Endothelial cell of umbilical vein (primary cell): ENCODE results near the gene CASP10.

Source experiments
- EZH2 ChIP-seq: IDR thresholded peaks from 2 replicates; pipeline ENCODE4 v1.6.1; 2012; ENCODE audit warnings: borderline replicate concordance, low read depth, mild to moderate bottlenecking, moderate library complexity, low read length, inconsistent platforms; ENCODE audit not compliant: severe bottlenecking
- TF ChIP-seq, protein P1 (sequence below), 2 donors: IDR thresholded peaks; 1 replicate in 1 of 2; 2 replicates in 1 of 2; pipeline ENCODE4 v1.5.1; 2011; ENCODE audit warnings: low read length in 2 of 2, mild to moderate bottlenecking in 2 of 2, moderate library complexity in 2 of 2, control low read depth in 1 of 2, inconsistent platforms in 1 of 2, low read depth in 1 of 2; ENCODE audit not compliant: insufficient read depth in 1 of 2; ENCODE audit errors: extremely low read depth in 1 of 2

DNA sequence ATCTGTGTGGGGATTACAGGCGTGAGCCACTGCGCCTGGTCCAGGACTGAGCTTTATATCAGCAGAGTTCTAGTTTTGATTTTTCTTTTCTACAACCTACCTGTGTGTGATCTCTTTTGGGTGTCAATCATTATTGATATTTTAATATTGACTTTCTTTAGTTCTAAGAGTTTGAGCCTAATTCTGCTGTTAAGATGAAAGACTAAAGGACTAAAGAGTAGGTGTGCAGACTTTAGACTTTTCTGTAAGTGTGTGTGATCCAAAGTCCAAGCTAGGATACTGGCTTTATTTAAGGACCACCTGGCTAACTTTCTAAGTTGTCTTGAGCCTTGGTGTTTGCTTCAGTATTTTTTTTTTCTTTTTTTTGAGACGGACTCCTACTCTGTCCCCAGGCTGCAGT is 12.4 kb downstream of the CASP10 start:
- no peak for TF ChIP-seq EZH2
- TF ChIP-seq, protein P1, sequence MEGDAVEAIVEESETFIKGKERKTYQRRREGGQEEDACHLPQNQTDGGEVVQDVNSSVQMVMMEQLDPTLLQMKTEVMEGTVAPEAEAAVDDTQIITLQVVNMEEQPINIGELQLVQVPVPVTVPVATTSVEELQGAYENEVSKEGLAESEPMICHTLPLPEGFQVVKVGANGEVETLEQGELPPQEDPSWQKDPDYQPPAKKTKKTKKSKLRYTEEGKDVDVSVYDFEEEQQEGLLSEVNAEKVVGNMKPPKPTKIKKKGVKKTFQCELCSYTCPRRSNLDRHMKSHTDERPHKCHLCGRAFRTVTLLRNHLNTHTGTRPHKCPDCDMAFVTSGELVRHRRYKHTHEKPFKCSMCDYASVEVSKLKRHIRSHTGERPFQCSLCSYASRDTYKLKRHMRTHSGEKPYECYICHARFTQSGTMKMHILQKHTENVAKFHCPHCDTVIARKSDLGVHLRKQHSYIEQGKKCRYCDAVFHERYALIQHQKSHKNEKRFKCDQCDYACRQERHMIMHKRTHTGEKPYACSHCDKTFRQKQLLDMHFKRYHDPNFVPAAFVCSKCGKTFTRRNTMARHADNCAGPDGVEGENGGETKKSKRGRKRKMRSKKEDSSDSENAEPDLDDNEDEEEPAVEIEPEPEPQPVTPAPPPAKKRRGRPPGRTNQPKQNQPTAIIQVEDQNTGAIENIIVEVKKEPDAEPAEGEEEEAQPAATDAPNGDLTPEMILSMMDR (IDR thresholded peaks at IDR 0.05; ENCODE audit: extremely low read depth in 1 of 2, insufficient read depth in 1 of 2, low read depth in 1 of 2, low read length in 2 of 2) = no peak
